OCI-LY1 (cell line): ENCODE results near the gene MCC.

ENCODE experiments used
- CTCF ChIP-seq: fragments of 200-600 bp; sonication (generic), shearing (Covaris generic); IDR thresholded peaks from 2 replicates; pipeline ENCODE4 v1.5.1; 2017; ENCODE audit warnings: mild to moderate bottlenecking, antibody characterized with exemption, low read length, moderate library complexity, mixed read lengths
- EZH2 ChIP-seq: fragments of 200-600 bp; sonication (generic), shearing (Covaris generic); IDR thresholded peaks from 2 replicates; pipeline ENCODE4 v1.8.0; 2017; ENCODE audit warnings: borderline replicate concordance, mixed run types, mild to moderate bottlenecking, antibody characterized with exemption, low read length, moderate library complexity, mixed read lengths

DNA sequence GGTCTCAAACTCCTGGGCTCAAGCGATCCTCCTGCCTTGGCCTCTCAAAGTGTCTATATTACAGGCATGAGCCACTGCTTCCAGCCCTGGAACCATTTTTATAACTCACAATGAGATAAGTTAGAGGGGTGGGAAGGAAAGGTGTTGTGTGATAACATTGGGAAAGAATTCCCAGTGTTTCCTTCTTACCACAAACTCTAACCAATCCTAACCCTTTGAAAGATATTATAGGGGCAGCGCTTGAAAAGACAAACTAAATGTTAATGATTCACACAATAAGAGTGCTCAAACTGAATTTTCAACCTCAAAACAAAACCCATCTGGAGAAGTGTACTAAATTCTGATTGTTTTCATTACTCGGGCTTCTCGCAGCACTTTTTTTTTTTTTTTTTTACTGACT lies 163.2 kb downstream of the MCC start:
- no peak for TF ChIP-seq CTCF
- TF ChIP-seq EZH2 = no peak
